Calu3 (cell line): ENCODE measurements around the gene CLSTN3. TPM values are rescaled to one million over a fixed set of nuclear protein-coding genes. Genes with fewer than 3 reads are reported as not detected.

ENCODE experiments used
- Bru-seq: library from RNA; stranded (reverse); fragments of 400-500 nt; gene quantifications from one replicate; lab custom pipeline; 2021; lab: Mats Ljungman, UMichigan
- BruChase-seq, 2 experiments: library from RNA; stranded (reverse); fragments of 400-500 nt; gene quantifications; one replicate each; lab custom pipeline; 2021; lab: Mats Ljungman, UMichigan
- BruUV-seq: library from RNA; stranded (reverse); fragments of 400-500 nt; replicated peaks from 2 replicates; lab custom pipeline; 2021; lab: Mats Ljungman, UMichigan
- CTCF ChIA-PET: fragments of 300-600 bp; sonication (Branson Sonifier 250); formaldehyde crosslinking; loops from one replicate; lab custom pipeline; 2022; ENCODE audit warnings: antibody characterized with exemption; lab: Charles Lee
- DNase-seq: peaks from one replicate; pipeline ENCODE4 v3.0.0; 2022
- H3K27ac Mint-ChIP-seq: one replicate; pipeline ENCODE4 v1.8.0; 2022; ENCODE audit warnings: mixed read lengths; ENCODE audit not compliant: unreplicated experiment
- H3K27me3 Mint-ChIP-seq: one replicate; pipeline ENCODE4 v1.8.0; 2022; ENCODE audit warnings: mixed read lengths; ENCODE audit not compliant: unreplicated experiment
- H3K36me3 Mint-ChIP-seq: one replicate; pipeline ENCODE4 v1.8.0; 2022; ENCODE audit warnings: mild to moderate bottlenecking, moderate library complexity, mixed read lengths; ENCODE audit not compliant: insufficient read depth, unreplicated experiment
- H3K4me1 Mint-ChIP-seq: one replicate; pipeline ENCODE4 v1.8.0; 2022; ENCODE audit warnings: mild to moderate bottlenecking, low read depth, mixed read lengths; ENCODE audit not compliant: unreplicated experiment
- H3K4me3 Mint-ChIP-seq: one replicate; pipeline ENCODE4 v1.8.0; 2022; ENCODE audit warnings: mild to moderate bottlenecking, low read depth, moderate library complexity, mixed read lengths; ENCODE audit not compliant: unreplicated experiment
- H3K9me3 Mint-ChIP-seq: one replicate; pipeline ENCODE4 v1.8.0; 2022; ENCODE audit warnings: low read depth, mixed read lengths; ENCODE audit not compliant: unreplicated experiment
- CTCF ChIP-seq: fragments of 200-600 bp; IDR thresholded peaks from one replicate; pipeline ENCODE4 v1.8.0; 2022; ENCODE audit warnings: antibody characterized with exemption; ENCODE audit not compliant: unreplicated experiment
- intact Hi-C: fragments of 100-400 bp; cut with micrococcal nuclease; formaldehyde crosslinking; loops from one replicate; pipeline ENCODE4 v1.10.0; 2022; ENCODE audit not compliant: unreplicated experiment
- long read RNA-seq: library from polyadenylated mRNA; stranded (forward); transcript quantifications from one replicate; pipeline ENCODE4 v2.0.0, GENCODE V29; 2022
- total RNA-seq: library from RNA; stranded (reverse); gene quantifications from 2 replicates; pipeline ENCODE4 v1.2.3, GENCODE V29; 2022

CLSTN3 gene
- total RNA-seq: 37.5 and 48.1 TPM in 2 replicates
- Bru-seq, nascent RNA: percentile 59 among the genes with signal in this experiment
- percentile 77 among the genes with signal in this experiment for BruChase-seq, experiment 1, labeled RNA remaining after a 6-hour chase
- BruChase-seq, experiment 2, labeled RNA remaining after a 2-hour chase: percentile 68 among the genes with signal in this experiment
- long read RNA-seq, full-length matches to known transcripts: 1 of 8 reads
- long read RNA-seq, partial matches to known transcripts: 6 of 8 reads
- long read RNA-seq, other reads (novel, unspliced or antisense): 1 of 8 reads

GRCh38 chr12:7129872-7130691 lies at the start of gene CLSTN3:
CLSTN3 (plus strand) TSS chr12:7130371; CDS start chr12:7130649, 278 bp downstream.
- no peak for TF ChIP-seq CTCF
- CTCF ChIA-PET: interaction anchor here (1.0 kb wide), 1 partner anchor 22 kb away, joined by 3 read pairs; no protein-coding TSS in a partner anchor
- Mint-ChIP-seq H3K4me3 (peak within 1 kb of the TSS; percentile 97), H3K27ac (peak within 1 kb of the TSS; percentile 97), H3K9me3 (no peaks in the 10 kb centered on the region), H3K27me3 (no peaks in the 10 kb centered on the region), H3K4me1 (peaks cover 20% of the 10 kb centered on the region), H3K36me3 (peaks cover 58% of the 10 kb centered on the region)
- intact Hi-C loops: no loop called here
- BruUV-seq: no TSS peak
- peak; percentile 82 for DNase-seq

- Mint-ChIP-seq H3K4me3 (no peak overlapping the region), H3K4me1 (no peaks in the 10 kb centered on the region), H3K36me3 (no peaks in the 10 kb centered on the region), H3K27ac (no peak overlapping the region), H3K27me3 (peaks cover 16% of the 10 kb centered on the region), H3K9me3 (peaks cover 5% of the 10 kb centered on the region)
- TF ChIP-seq CTCF: no peak
- intact Hi-C loops: no loop called here
- BruUV-seq: no TSS peak
- CTCF ChIA-PET: no interaction called here
- DNase-seq: no peak
Observed at GRCh38 chr12:7081037-7081436, 49.1 kb upstream of the CLSTN3 start.

GRCh38 chr12:7083125-7083524 lies 47.0 kb upstream of the CLSTN3 start:
- CTCF ChIA-PET: no interaction called here
- Mint-ChIP-seq H3K9me3 (peaks cover 5% of the 10 kb centered on the region), H3K4me3 (no peak overlapping the region), H3K27me3 (peaks cover 18% of the 10 kb centered on the region), H3K4me1 (no peaks in the 10 kb centered on the region), H3K36me3 (no peaks in the 10 kb centered on the region), H3K27ac (no peak overlapping the region)
- TF ChIP-seq CTCF: no peak
- intact Hi-C loops: no loop called here
- no peak for DNase-seq
- no TSS peak for BruUV-seq

- peaks cover 60% of the 10 kb centered on the region for H3K27me3 Mint-ChIP-seq
- TF ChIP-seq CTCF: no peak
- no peaks in the 10 kb centered on the region for H3K9me3 Mint-ChIP-seq
- H3K4me3 Mint-ChIP-seq: no peak overlapping the region
- no peak overlapping the region for H3K27ac Mint-ChIP-seq
- peaks cover 11% of the 10 kb centered on the region for H3K36me3 Mint-ChIP-seq
- no TSS peak for BruUV-seq
- intact Hi-C loops: no loop called here
- CTCF ChIA-PET: no interaction called here
- DNase-seq: no peak
- H3K4me1 Mint-ChIP-seq: no peaks in the 10 kb centered on the region
Observed at GRCh38 chr12:7089196-7089871, 40.8 kb upstream of the CLSTN3 start.
